ENCODE results near the gene ZNF384.

ZNF384 gene

DNA sequence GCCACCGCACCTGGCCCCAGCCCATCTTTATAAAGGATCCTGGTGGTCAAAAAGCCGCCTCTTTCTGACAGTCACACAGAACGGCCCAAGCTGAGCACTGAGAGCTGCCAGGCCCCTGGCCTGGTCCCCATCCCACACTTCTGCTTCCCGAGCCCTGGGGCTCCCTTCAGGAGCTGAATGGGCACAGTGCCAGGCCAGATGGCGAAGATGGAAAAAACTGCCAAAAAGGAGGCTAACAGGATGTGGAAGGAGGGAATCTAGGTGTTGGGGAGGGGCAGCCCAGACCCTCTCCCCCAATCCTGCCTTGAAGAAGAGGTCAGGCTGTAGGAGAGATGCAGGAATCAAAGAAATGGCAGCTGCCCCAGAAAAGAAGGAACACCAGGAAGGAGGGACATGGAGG is 58.4 kb downstream of the ZNF384 start:
- Histone ChIP-seq H3K36me3 (ENCODE audit: low read length) (no peaks in the 10 kb centered on the region), H3F3A (ENCODE audit: insufficient read depth) (peaks cover 23% of the 10 kb centered on the region), H3K27me3 (ENCODE audit: low read length) (no peaks in the 10 kb centered on the region), H3K79me2 (ENCODE audit: insufficient read depth, low read length) (peaks cover 9% of the 10 kb centered on the region; the same call in 1 of the 2 replicates), H3K4me2 (ENCODE audit: low read depth, low read length, poor library complexity, severe bottlenecking) (peak overlapping the region; percentile 79), H3K27ac (ENCODE audit: low read depth, low read length) (peak overlapping the region; percentile 91), H3K4me3 (ENCODE audit: insufficient read depth, low read length, poor library complexity, severe bottlenecking) (peak overlapping the region; percentile 53), H2AFZ (ENCODE audit: low read depth, low read length, severe bottlenecking) (no peak overlapping the region), H4K20me1 (ENCODE audit: low read depth, low read length) (no peaks in the 10 kb centered on the region), H3K9me3 (ENCODE audit: insufficient read depth, low read length) (no peaks in the 10 kb centered on the region), H3K9ac (ENCODE audit: low read length) (peak overlapping the region; percentile 72), H3K9me2 (replicated peaks; ENCODE audit: insufficient read depth, low read length) (no peaks in the 10 kb centered on the region)
- no peak for TF ChIP-seq EZH2phosphoT487 (conservative IDR thresholded peaks at IDR 0.05; ENCODE audit: low read length)
- TF ChIP-seq, protein P1, sequence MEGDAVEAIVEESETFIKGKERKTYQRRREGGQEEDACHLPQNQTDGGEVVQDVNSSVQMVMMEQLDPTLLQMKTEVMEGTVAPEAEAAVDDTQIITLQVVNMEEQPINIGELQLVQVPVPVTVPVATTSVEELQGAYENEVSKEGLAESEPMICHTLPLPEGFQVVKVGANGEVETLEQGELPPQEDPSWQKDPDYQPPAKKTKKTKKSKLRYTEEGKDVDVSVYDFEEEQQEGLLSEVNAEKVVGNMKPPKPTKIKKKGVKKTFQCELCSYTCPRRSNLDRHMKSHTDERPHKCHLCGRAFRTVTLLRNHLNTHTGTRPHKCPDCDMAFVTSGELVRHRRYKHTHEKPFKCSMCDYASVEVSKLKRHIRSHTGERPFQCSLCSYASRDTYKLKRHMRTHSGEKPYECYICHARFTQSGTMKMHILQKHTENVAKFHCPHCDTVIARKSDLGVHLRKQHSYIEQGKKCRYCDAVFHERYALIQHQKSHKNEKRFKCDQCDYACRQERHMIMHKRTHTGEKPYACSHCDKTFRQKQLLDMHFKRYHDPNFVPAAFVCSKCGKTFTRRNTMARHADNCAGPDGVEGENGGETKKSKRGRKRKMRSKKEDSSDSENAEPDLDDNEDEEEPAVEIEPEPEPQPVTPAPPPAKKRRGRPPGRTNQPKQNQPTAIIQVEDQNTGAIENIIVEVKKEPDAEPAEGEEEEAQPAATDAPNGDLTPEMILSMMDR (IDR thresholded peaks at IDR 0.05; ENCODE audit: insufficient read depth, low read length, poor library complexity, severe bottlenecking): no peak

DNA sequence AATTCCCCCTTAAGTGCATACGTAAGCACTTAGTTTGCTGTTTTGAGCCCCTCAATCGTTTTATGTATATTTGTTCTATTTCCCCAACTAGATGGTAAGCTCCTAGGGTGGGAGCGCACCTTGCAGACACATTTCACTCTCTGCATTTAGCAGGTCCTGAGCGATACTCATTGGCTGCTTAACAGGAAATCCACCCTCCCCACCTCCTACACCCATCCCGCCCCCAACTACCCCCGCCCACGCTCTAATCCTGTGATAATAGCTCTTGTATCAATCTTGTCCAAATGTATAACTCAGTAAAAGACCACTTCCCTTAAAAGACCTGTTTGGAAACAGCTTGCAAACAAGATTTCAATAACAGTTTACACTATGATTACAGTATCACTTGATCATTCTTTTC is 61.6 kb downstream of the ZNF384 start:
- H3K9ac ChIP-seq (ENCODE audit: low read length): peak overlapping the region; percentile 49
- H3K9me3 ChIP-seq (ENCODE audit: insufficient read depth, low read length): no peaks in the 10 kb centered on the region
- TF ChIP-seq, protein P1 (IDR thresholded peaks at IDR 0.05; ENCODE audit: insufficient read depth, low read length, poor library complexity, severe bottlenecking): no peak
- TF ChIP-seq EZH2phosphoT487 (conservative IDR thresholded peaks at IDR 0.05; ENCODE audit: low read length): no peak
- H3K36me3 ChIP-seq (ENCODE audit: low read length): no peaks in the 10 kb centered on the region
- H4K20me1 ChIP-seq (ENCODE audit: low read depth, low read length): no peaks in the 10 kb centered on the region
- peak overlapping the region; percentile 42 for H3K4me3 ChIP-seq (ENCODE audit: insufficient read depth, low read length, poor library complexity, severe bottlenecking)
- peak overlapping the region; percentile 82 for H3K27ac ChIP-seq (ENCODE audit: low read depth, low read length)
- H3F3A ChIP-seq (ENCODE audit: insufficient read depth): peaks cover 29% of the 10 kb centered on the region
- no peak overlapping the region for H2AFZ ChIP-seq (ENCODE audit: low read depth, low read length, severe bottlenecking)
- H3K4me2 ChIP-seq (ENCODE audit: low read depth, low read length, poor library complexity, severe bottlenecking): peak overlapping the region; percentile 71
- no peaks in the 10 kb centered on the region for H3K27me3 ChIP-seq (ENCODE audit: low read length)
- no peaks in the 10 kb centered on the region for H3K9me2 ChIP-seq (replicated peaks; ENCODE audit: insufficient read depth, low read length)
- peaks cover 9% of the 10 kb centered on the region for H3K79me2 ChIP-seq (ENCODE audit: insufficient read depth, low read length)

DNA sequence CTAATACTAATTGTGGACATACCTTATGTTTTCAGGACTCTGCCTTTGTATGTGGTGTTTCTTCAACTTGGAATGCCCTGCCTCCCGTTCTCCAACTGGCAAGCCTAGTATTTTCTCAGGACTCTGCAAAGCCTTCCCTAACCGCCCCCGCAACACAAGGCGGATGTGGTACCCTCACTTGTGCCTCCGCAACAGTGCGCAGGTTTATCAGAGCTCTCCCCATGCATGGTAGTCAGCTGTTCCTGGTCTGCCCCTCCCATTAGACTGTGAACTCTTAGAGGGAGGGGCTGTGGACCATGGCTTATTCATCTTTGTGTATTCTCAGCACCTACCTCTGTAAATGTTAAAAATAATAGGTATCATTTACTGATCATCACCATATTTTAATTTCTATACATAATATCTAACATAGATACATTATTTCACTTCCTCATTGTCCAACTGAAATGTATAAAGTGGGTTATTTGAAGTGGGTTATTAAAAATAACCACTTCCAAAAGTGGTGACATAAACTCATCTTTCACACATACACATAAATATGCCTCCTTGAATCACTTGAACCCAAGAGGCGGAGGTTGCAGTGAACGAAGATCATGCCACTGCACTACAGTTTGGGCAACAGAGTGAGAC is 62.4 kb downstream of the ZNF384 start:
- peaks cover 9% of the 10 kb centered on the region for H3K79me2 ChIP-seq (ENCODE audit: insufficient read depth, low read length)
- no peaks in the 10 kb centered on the region for H3K9me3 ChIP-seq (ENCODE audit: insufficient read depth, low read length)
- H3K36me3 ChIP-seq (ENCODE audit: low read length): no peaks in the 10 kb centered on the region
- no peaks in the 10 kb centered on the region for H3K9me2 ChIP-seq (replicated peaks; ENCODE audit: insufficient read depth, low read length)
- TF ChIP-seq EZH2phosphoT487 (conservative IDR thresholded peaks at IDR 0.05; ENCODE audit: low read length): no peak
- TF ChIP-seq, protein P1 (IDR thresholded peaks at IDR 0.05; ENCODE audit: insufficient read depth, low read length, poor library complexity, severe bottlenecking): no peak
- no peaks in the 10 kb centered on the region for H3K27me3 ChIP-seq (ENCODE audit: low read length)
- peak overlapping the region; percentile 71 for H3K4me2 ChIP-seq (ENCODE audit: low read depth, low read length, poor library complexity, severe bottlenecking)
- no peaks in the 10 kb centered on the region for H4K20me1 ChIP-seq (ENCODE audit: low read depth, low read length)
- peak overlapping the region; percentile 49; the same call in 1 of the 2 replicates for H3K9ac ChIP-seq (ENCODE audit: low read length)
- peak overlapping the region; percentile 82 for H3K27ac ChIP-seq (ENCODE audit: low read depth, low read length)
- peak overlapping the region; percentile 42 for H3K4me3 ChIP-seq (ENCODE audit: insufficient read depth, low read length, poor library complexity, severe bottlenecking)
- H3F3A ChIP-seq (ENCODE audit: insufficient read depth): peaks cover 29% of the 10 kb centered on the region
- H2AFZ ChIP-seq (ENCODE audit: low read depth, low read length, severe bottlenecking): no peak overlapping the region

Measured in SU-DHL-6 (cell line).